OCI-LY7 (cell line): Measurements from ENCODE around the gene MSH2.
"Not testable (repeated sequence)": the region's sequence is repeated elsewhere in the genome, so short reads cannot be mapped to it uniquely, and the experiment has no call there.

Experiments
- EZH2phosphoT487 ChIP-seq: fragments of 200-600 bp; sonication (generic); IDR thresholded peaks from 2 replicates; pipeline ENCODE4 v1.6.1; 2018; ENCODE audit warnings: low read depth, borderline replicate concordance, mild to moderate bottlenecking, mixed run types, antibody characterized with exemption, low read length, moderate library complexity, mixed read lengths
- TF ChIP-seq, protein P1 (sequence below): fragments of 200-600 bp; sonication (generic); conservative IDR thresholded peaks from 2 replicates; pipeline ENCODE4 v1.5.1; 2014; ENCODE audit warnings: mild to moderate bottlenecking, antibody characterized with exemption, low read length, moderate library complexity, mixed read lengths

- TF ChIP-seq, protein P1, sequence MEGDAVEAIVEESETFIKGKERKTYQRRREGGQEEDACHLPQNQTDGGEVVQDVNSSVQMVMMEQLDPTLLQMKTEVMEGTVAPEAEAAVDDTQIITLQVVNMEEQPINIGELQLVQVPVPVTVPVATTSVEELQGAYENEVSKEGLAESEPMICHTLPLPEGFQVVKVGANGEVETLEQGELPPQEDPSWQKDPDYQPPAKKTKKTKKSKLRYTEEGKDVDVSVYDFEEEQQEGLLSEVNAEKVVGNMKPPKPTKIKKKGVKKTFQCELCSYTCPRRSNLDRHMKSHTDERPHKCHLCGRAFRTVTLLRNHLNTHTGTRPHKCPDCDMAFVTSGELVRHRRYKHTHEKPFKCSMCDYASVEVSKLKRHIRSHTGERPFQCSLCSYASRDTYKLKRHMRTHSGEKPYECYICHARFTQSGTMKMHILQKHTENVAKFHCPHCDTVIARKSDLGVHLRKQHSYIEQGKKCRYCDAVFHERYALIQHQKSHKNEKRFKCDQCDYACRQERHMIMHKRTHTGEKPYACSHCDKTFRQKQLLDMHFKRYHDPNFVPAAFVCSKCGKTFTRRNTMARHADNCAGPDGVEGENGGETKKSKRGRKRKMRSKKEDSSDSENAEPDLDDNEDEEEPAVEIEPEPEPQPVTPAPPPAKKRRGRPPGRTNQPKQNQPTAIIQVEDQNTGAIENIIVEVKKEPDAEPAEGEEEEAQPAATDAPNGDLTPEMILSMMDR: not testable (repeated sequence)
- TF ChIP-seq EZH2phosphoT487: not testable (repeated sequence)
Observed at GRCh38 chr2:47433445-47433844, 30.5 kb downstream of the MSH2 start.
